DOHH2 (cell line): ENCODE measurements around the gene CD247.

Experiments used
- H3F3A ChIP-seq: fragments of 200-600 bp; sonication (generic), shearing (Covaris generic); 2 replicates; pipeline ENCODE4 v1.6.0; 2016; ENCODE audit warnings: antibody characterized with exemption, mild to moderate bottlenecking; ENCODE audit not compliant: control insufficient read depth, insufficient read depth
- H3K27ac ChIP-seq: fragments of 200-600 bp; sonication (generic); 2 replicates; pipeline ENCODE4 v1.5.1; 2014; ENCODE audit warnings: low read depth, mild to moderate bottlenecking, low read length, moderate library complexity
- H3K27me3 ChIP-seq: fragments of 200-600 bp; sonication (generic); 2 replicates; pipeline ENCODE4 v1.6.1; 2014; ENCODE audit warnings: mild to moderate bottlenecking, low read length, mixed read lengths; ENCODE audit not compliant: control insufficient read depth
- H3K36me3 ChIP-seq: fragments of 200-600 bp; sonication (generic); 2 replicates; pipeline ENCODE4 v1.6.1; 2014; ENCODE audit warnings: mild to moderate bottlenecking, low read length, moderate library complexity, mixed read lengths; ENCODE audit not compliant: control insufficient read depth
- H3K4me1 ChIP-seq: fragments of 200-600 bp; sonication (generic); 2 replicates; pipeline ENCODE4 v1.6.1; 2014; ENCODE audit warnings: mild to moderate bottlenecking, low read length, mixed read lengths; ENCODE audit not compliant: control insufficient read depth
- H3K4me2 ChIP-seq: fragments of 200-600 bp; sonication (generic); 2 replicates; pipeline ENCODE4 v1.6.0; 2014; ENCODE audit warnings: mild to moderate bottlenecking, low read length, moderate library complexity
- H3K4me3 ChIP-seq: fragments of 200-600 bp; sonication (generic); 2 replicates; pipeline ENCODE4 v1.5.1; 2014; ENCODE audit warnings: mild to moderate bottlenecking, low read length, mixed read lengths
- H3K79me2 ChIP-seq: fragments of 200-600 bp; sonication (generic); 2 replicates; pipeline ENCODE4 v1.6.1; 2014; ENCODE audit warnings: mild to moderate bottlenecking, low read length, mixed read lengths; ENCODE audit not compliant: control insufficient read depth
- H3K9me2 ChIP-seq: fragments of 200-600 bp; sonication (generic); replicated peaks from 2 replicates; pipeline ENCODE4 v1.6.1; 2014; ENCODE audit warnings: mild to moderate bottlenecking, low read length, mixed read lengths; ENCODE audit not compliant: control insufficient read depth
- H3K9me3 ChIP-seq: fragments of 200-600 bp; sonication (generic); 2 replicates; pipeline ENCODE4 v1.6.1; 2014; ENCODE audit warnings: antibody characterized with exemption, low read length, mixed read lengths; ENCODE audit not compliant: control insufficient read depth, insufficient read depth
- H4K20me1 ChIP-seq: fragments of 200-600 bp; sonication (generic); 2 replicates; pipeline ENCODE4 v1.6.0; 2014; ENCODE audit warnings: low read depth, mild to moderate bottlenecking, antibody characterized with exemption, low read length, moderate library complexity; ENCODE audit not compliant: control insufficient read depth, insufficient read depth
- CTCF ChIP-seq: fragments of 200-600 bp; sonication (generic); IDR thresholded peaks from one replicate; pipeline ENCODE4 v1.5.1; 2014; ENCODE audit warnings: antibody characterized with exemption, mild to moderate bottlenecking, low read depth, low read length; ENCODE audit not compliant: poor library complexity, severe bottlenecking
- EZH2phosphoT487 ChIP-seq: fragments of 200-600 bp; sonication (generic); IDR thresholded peaks from 2 replicates; pipeline ENCODE4 v1.6.1; 2017; ENCODE audit warnings: borderline replicate concordance, mild to moderate bottlenecking, antibody characterized with exemption, low read length, moderate library complexity, mixed read lengths

The CD247 gene

GRCh38 chr1:167516404-167517388 is 1.6 kb downstream of the CD247 start:
- TF ChIP-seq CTCF = no peak
- TF ChIP-seq EZH2phosphoT487 = no peak
- Histone ChIP-seq H3K4me2 (no peak overlapping the region), H3K36me3 (no peaks in the 10 kb centered on the region), H3K4me3 (no peak overlapping the region), H4K20me1 (no peaks in the 10 kb centered on the region), H3K79me2 (no peaks in the 10 kb centered on the region), H3K27ac (no peak overlapping the region), H3K4me1 (no peaks in the 10 kb centered on the region), H3K27me3 (no peaks in the 10 kb centered on the region), H3K9me2 (no peaks in the 10 kb centered on the region), H3F3A (no peaks in the 10 kb centered on the region), H3K9me3 (no peaks in the 10 kb centered on the region)

- H3K27me3 ChIP-seq = no peaks in the 10 kb centered on the region
- no peaks in the 10 kb centered on the region for H3K79me2 ChIP-seq
- no peaks in the 10 kb centered on the region for H3K4me1 ChIP-seq
- no peak overlapping the region for H3K4me2 ChIP-seq
- no peaks in the 10 kb centered on the region for H4K20me1 ChIP-seq
- no peak overlapping the region for H3K4me3 ChIP-seq
- H3K9me3 ChIP-seq = no peaks in the 10 kb centered on the region
- no peak for TF ChIP-seq EZH2phosphoT487
- TF ChIP-seq CTCF = no peak
- no peaks in the 10 kb centered on the region for H3K9me2 ChIP-seq
- H3F3A ChIP-seq = no peaks in the 10 kb centered on the region
- no peak overlapping the region for H3K27ac ChIP-seq
- no peaks in the 10 kb centered on the region for H3K36me3 ChIP-seq
Observed at GRCh38 chr1:167515893-167516321, 2.4 kb downstream of the CD247 start.

GRCh38 chr1:167515461-167515860 is 2.9 kb downstream of the CD247 start:
- Histone ChIP-seq H3K4me1 (peaks cover 1% of the 10 kb centered on the region; the same call in 1 of the 2 replicates), H3K27ac (no peak overlapping the region), H3K4me3 (no peak overlapping the region), H3F3A (no peaks in the 10 kb centered on the region), H3K36me3 (no peaks in the 10 kb centered on the region), H3K4me2 (no peak overlapping the region), H3K9me3 (no peaks in the 10 kb centered on the region), H3K27me3 (no peaks in the 10 kb centered on the region), H4K20me1 (no peaks in the 10 kb centered on the region), H3K79me2 (no peaks in the 10 kb centered on the region), H3K9me2 (no peaks in the 10 kb centered on the region)
- TF ChIP-seq CTCF = no peak
- TF ChIP-seq EZH2phosphoT487 = no peak
